H9 (cell line): ENCODE results near the gene ENOX1. TPM values are rescaled to one million over a fixed set of nuclear protein-coding genes. Genes with fewer than 3 reads are reported as not detected.

Source experiments
- DNase-seq: peaks from one replicate; pipeline ENCODE4 v3.0.0-alpha.2; 2017
- H2AFZ ChIP-seq: one replicate; pipeline ENCODE4 v1.6.1; 2013; ENCODE audit warnings: mild to moderate bottlenecking, low read length, control low read depth, moderate library complexity
- H2AK5ac ChIP-seq: 2 replicates; pipeline ENCODE4 v1.6.1; 2013; ENCODE audit warnings: low read length, control low read depth, mixed read lengths; ENCODE audit not compliant: insufficient read length
- H2BK120ac ChIP-seq: one replicate; pipeline ENCODE4 v1.6.1; 2013; ENCODE audit warnings: low read depth, mild to moderate bottlenecking, low read length, control low read depth, inconsistent platforms; ENCODE audit not compliant: poor library complexity, severe bottlenecking
- H2BK12ac ChIP-seq: 2 replicates; pipeline ENCODE4 v1.6.1; 2013; ENCODE audit warnings: low read length, control low read depth, mixed read lengths, low read depth; ENCODE audit not compliant: insufficient read length
- H2BK15ac ChIP-seq: 2 replicates; pipeline ENCODE4 v1.6.1; 2013; ENCODE audit warnings: low read depth, low read length, control low read depth
- H2BK20ac ChIP-seq: one replicate; pipeline ENCODE4 v1.6.1; 2013; ENCODE audit warnings: low read depth, mild to moderate bottlenecking, low read length, control low read depth, inconsistent platforms; ENCODE audit not compliant: poor library complexity, severe bottlenecking
- H2BK5ac ChIP-seq: 2 replicates; pipeline ENCODE4 v1.6.1; 2013; ENCODE audit warnings: low read length, control low read depth, mixed read lengths; ENCODE audit not compliant: insufficient read length
- H3K14ac ChIP-seq: 2 replicates; pipeline ENCODE4 v1.6.1; 2013; ENCODE audit warnings: low read length, control low read depth; ENCODE audit not compliant: insufficient read depth
- H3K18ac ChIP-seq: 2 replicates; pipeline ENCODE4 v1.6.1; 2013; ENCODE audit warnings: low read depth, mild to moderate bottlenecking, mixed read lengths, low read length, control low read depth; ENCODE audit not compliant: insufficient read length
- H3K23ac ChIP-seq: 2 replicates; pipeline ENCODE4 v1.6.1; 2013; ENCODE audit warnings: low read length, control low read depth, mixed read lengths, low read depth; ENCODE audit not compliant: insufficient read length
- H3K23me2 ChIP-seq: 2 replicates; pipeline ENCODE4 v1.6.1; 2013; ENCODE audit warnings: low read depth, mild to moderate bottlenecking, mixed read lengths, low read length, control low read depth; ENCODE audit not compliant: insufficient read length, poor library complexity, severe bottlenecking
- H3K27ac ChIP-seq: 2 replicates; pipeline ENCODE4 v1.5.1; 2013; ENCODE audit warnings: low read length, control low read depth, mixed read lengths, low read depth; ENCODE audit not compliant: insufficient read length
- H3K27me3 ChIP-seq: 2 replicates; pipeline ENCODE4 v1.6.1; 2013; ENCODE audit warnings: low read length, control low read depth, inconsistent platforms; ENCODE audit not compliant: insufficient read depth
- H3K4ac ChIP-seq: 2 replicates; pipeline ENCODE4 v1.6.1; 2013; ENCODE audit warnings: low read depth, mild to moderate bottlenecking, control low read depth, inconsistent platforms, low read length, moderate library complexity
- H3K4me1 ChIP-seq: 2 replicates; pipeline ENCODE4 v1.6.1; 2013; ENCODE audit warnings: low read length, control low read depth, inconsistent platforms; ENCODE audit not compliant: insufficient read depth
- H3K4me2 ChIP-seq: 2 replicates; pipeline ENCODE4 v1.6.1; 2013; ENCODE audit warnings: low read length, control low read depth, mixed read lengths; ENCODE audit not compliant: insufficient read length, insufficient read depth
- H3K56ac ChIP-seq: 2 replicates; pipeline ENCODE4 v1.6.1; 2013; ENCODE audit warnings: low read depth, mild to moderate bottlenecking, mixed read lengths, low read length, control low read depth; ENCODE audit not compliant: insufficient read length
- H3K79me1 ChIP-seq: 2 replicates; pipeline ENCODE4 v1.6.1; 2013; ENCODE audit warnings: low read depth, mild to moderate bottlenecking, moderate library complexity, low read length, control low read depth, inconsistent platforms; ENCODE audit not compliant: insufficient read depth, poor library complexity, severe bottlenecking
- H3K79me2 ChIP-seq: 2 replicates; pipeline ENCODE4 v1.6.1; 2013; ENCODE audit warnings: low read length, control low read depth, inconsistent platforms; ENCODE audit not compliant: insufficient read depth
- H3K9ac ChIP-seq: 2 replicates; pipeline ENCODE4 v1.6.1; 2013; ENCODE audit warnings: low read length, control low read depth, mixed read lengths; ENCODE audit not compliant: insufficient read length; ENCODE audit errors: extremely low read depth
- H3K9me3 ChIP-seq: one replicate; pipeline ENCODE4 v1.6.1; 2013; ENCODE audit warnings: low read depth, low read length, inconsistent platforms; ENCODE audit not compliant: control insufficient read depth
- H3T11ph ChIP-seq: one replicate; pipeline ENCODE4 v1.6.1; 2013; ENCODE audit warnings: mild to moderate bottlenecking, low read length, control low read depth, inconsistent platforms
- H4K20me1 ChIP-seq: one replicate; pipeline ENCODE4 v1.6.1; 2013; ENCODE audit not compliant: control insufficient read depth, insufficient read length, insufficient read depth
- H4K5ac ChIP-seq: 2 replicates; pipeline ENCODE4 v1.6.1; 2013; ENCODE audit warnings: low read depth, mild to moderate bottlenecking, mixed read lengths, low read length, control low read depth; ENCODE audit not compliant: insufficient read length
- H4K8ac ChIP-seq: replicated peaks from 2 replicates; pipeline ENCODE4 v1.6.1; 2013; ENCODE audit warnings: low read length, control low read depth, mixed read lengths, low read depth; ENCODE audit not compliant: insufficient read length
- H4K91ac ChIP-seq: 2 replicates; pipeline ENCODE4 v1.6.1; 2013; ENCODE audit warnings: low read depth, mild to moderate bottlenecking, moderate library complexity, mixed read lengths, low read length, control low read depth; ENCODE audit not compliant: insufficient read length
- H3K27ac Mint-ChIP-seq, 3 experiments: 2 replicates in 2 of 3; 3 replicates in 1 of 3; pipeline ENCODE4 v1.8.0; 2020 to 2021; ENCODE audit warnings: mixed read lengths in 3 of 3, mild to moderate bottlenecking in 1 of 3, moderate library complexity in 1 of 3
- H3K27me3 Mint-ChIP-seq: 2 replicates; pipeline ENCODE4 v1.8.0; 2021; ENCODE audit warnings: low read depth, mild to moderate bottlenecking, moderate library complexity, mixed read lengths
- H3K36me3 Mint-ChIP-seq, 3 experiments: 2 replicates in 2 of 3; 3 replicates in 1 of 3; pipeline ENCODE4 v1.8.0; 2020 to 2021; ENCODE audit warnings: low read depth in 3 of 3, mixed read lengths in 3 of 3; ENCODE audit not compliant: insufficient read depth in 1 of 3
- H3K4me1 Mint-ChIP-seq, 2 experiments: 2 replicates each; pipeline ENCODE4 v1.8.0; 2020; ENCODE audit warnings: mixed read lengths in 2 of 2
- H3K4me3 Mint-ChIP-seq, 2 experiments: 2 replicates in 1 of 2; 3 replicates in 1 of 2; pipeline ENCODE4 v1.8.0; 2020 to 2021; ENCODE audit warnings: mild to moderate bottlenecking in 2 of 2, mixed read lengths in 2 of 2, moderate library complexity in 1 of 2
- H3K9me3 Mint-ChIP-seq, 2 experiments: 2 replicates in 1 of 2; 3 replicates in 1 of 2; pipeline ENCODE4 v1.8.0; 2020; ENCODE audit warnings: mild to moderate bottlenecking in 2 of 2, mixed read lengths in 2 of 2, moderate library complexity in 1 of 2
- CTCF ChIP-seq: fragments of 200-600 bp; sonication (generic); conservative IDR thresholded peaks from 3 replicates; pipeline ENCODE4 v1.8.0; 2021; ENCODE audit warnings: antibody characterized with exemption, mild to moderate bottlenecking
- WGBS: extraction: QIAGEN DNeasy Blood & Tissue Kit; methylation state at CpG from one replicate; pipeline ENCODE4 v1.1.7; 2013; ENCODE audit warnings: missing lambda C conversion rate, low lambda C conversion rate, mixed read lengths; ENCODE audit not compliant: insufficient read length; ENCODE audit errors: extremely low coverage; 5-methylcytosine and 5-hydroxymethylcytosine counted together
- total RNA-seq: library from RNA; stranded (reverse); gene quantifications from 2 replicates; pipeline ENCODE4 v1.2.1, GENCODE V29; 2021

Gene ENOX1
- total RNA-seq, 1 experiment from 2014 or later = 0.24 TPM

- no peak overlapping the region for H3K18ac ChIP-seq
- Mint-ChIP-seq H3K9me3 (no peaks in the 10 kb centered on the region), H3K27ac (no peak overlapping the region), H3K4me3 (no peak overlapping the region), H3K27me3 (peaks cover 6% of the 10 kb centered on the region), H3K4me1 (no peaks in the 10 kb centered on the region; a peak in 1 of 4 replicates), H3K36me3 (no peaks in the 10 kb centered on the region)
- no peaks in the 10 kb centered on the region for H3K9me3 ChIP-seq
- no peak overlapping the region for H3K56ac ChIP-seq
- no peak overlapping the region for H4K5ac ChIP-seq
- no peak overlapping the region for H3K4me2 ChIP-seq
- H2BK15ac ChIP-seq = no peak overlapping the region
- no peak overlapping the region for H4K91ac ChIP-seq
- no peaks in the 10 kb centered on the region for H4K20me1 ChIP-seq
- no peak overlapping the region for H2BK20ac ChIP-seq
- H2BK120ac ChIP-seq = no peak overlapping the region
- H4K8ac ChIP-seq = no peak overlapping the region
- WGBS = no CpG with 5 or more reads among the region's 3 CpGs
- H3K4me1 ChIP-seq = no peaks in the 10 kb centered on the region
- no peaks in the 10 kb centered on the region for H3K27me3 ChIP-seq
- no peaks in the 10 kb centered on the region for H3K79me2 ChIP-seq
- H2BK12ac ChIP-seq = no peak overlapping the region
- no peak for TF ChIP-seq CTCF
- H3T11ph ChIP-seq = no peak overlapping the region
- DNase-seq = no peak
- no peaks in the 10 kb centered on the region for H3K23me2 ChIP-seq
- no peak overlapping the region for H3K27ac ChIP-seq
- no peaks in the 10 kb centered on the region for H3K79me1 ChIP-seq
- no peak overlapping the region for H2AK5ac ChIP-seq
- H3K23ac ChIP-seq = no peak overlapping the region
- H2BK5ac ChIP-seq = no peak overlapping the region
- no peak overlapping the region for H3K4ac ChIP-seq
- H2AFZ ChIP-seq = no peak overlapping the region
- H3K9ac ChIP-seq = no peak overlapping the region
- no peak overlapping the region for H3K14ac ChIP-seq
Observed at GRCh38 chr13:43333176-43333575, 453.6 kb downstream of the ENOX1 start.
